ENCODE data around the gene MAL.
A peak's percentile ranks its signal among the peaks of the same experiment; 100 is the strongest.

MAL gene

GRCh38 chr2:95032868-95033603 lies 7.5 kb downstream of the MAL start:
- no peak overlapping the region for H3K27ac ChIP-seq (replicated peaks; ENCODE audit: low read length)
- WGBS, 2 donors (ENCODE audit: extremely low coverage in 2 of 2, insufficient read length in 2 of 2, insufficient replicate concordance in 1 of 2) = no CpG with 5 or more reads among the region's 16 CpGs

GRCh38 chr2:95034221-95034620 lies 8.7 kb downstream of the MAL start:
- Histone ChIP-seq H2AK5ac (ENCODE audit: low read depth, low read length) (peak overlapping the region; percentile 73), H3K18ac (ENCODE audit: low read length) (peak overlapping the region; percentile 34), H3K79me1 (ENCODE audit: low read depth, low read length) (no peaks in the 10 kb centered on the region), H3K4me3 (ENCODE audit: low read length in 2 of 2) (no peak overlapping the region), H2AFZ (ENCODE audit: low read length) (no peak overlapping the region), H2BK12ac (ENCODE audit: low read length) (no peak overlapping the region), H3K4ac (ENCODE audit: low read length) (peak overlapping the region; percentile 26), H3K9me3 (replicated peaks in 1 of 2; ENCODE audit: control insufficient read depth in 2 of 2, insufficient read depth in 1 of 2, low read depth in 1 of 2, low read length in 2 of 2) (no peaks in the 10 kb centered on the region), H4K8ac (ENCODE audit: low read depth, low read length) (no peak overlapping the region), H3K4me2 (ENCODE audit: insufficient read depth, low read length, poor library complexity, severe bottlenecking) (no peak overlapping the region), H3K27ac (replicated peaks; ENCODE audit: low read length) (no peak overlapping the region), H3K4me1 (ENCODE audit: control insufficient read depth in 2 of 2, insufficient read depth in 1 of 2, low read depth in 1 of 2, low read length in 2 of 2) (peaks cover 5 to 7% of the 10 kb centered on the region in 2 donors), H3K9ac (ENCODE audit: low read depth, low read length, poor library complexity) (no peak overlapping the region), H4K91ac (ENCODE audit: low read depth, low read length, poor library complexity) (peak overlapping the region; percentile 5), H3K36me3 (replicated peaks in 1 of 2; ENCODE audit: control insufficient read depth in 2 of 2, insufficient read depth in 2 of 2, low read length in 2 of 2) (no peaks in the 10 kb centered on the region), H2BK5ac (ENCODE audit: low read length) (no peak overlapping the region), H3K27me3 (ENCODE audit: control insufficient read depth in 3 of 3, insufficient read depth in 3 of 3, low read depth in 1 of 3, low read length in 3 of 3) (peaks cover 0 to 37% (median 0%) of the 10 kb centered on the region in 3 experiments), H3K23ac (ENCODE audit: low read depth, low read length, poor library complexity) (no peak overlapping the region), H3K14ac (ENCODE audit: low read length) (no peak overlapping the region), H2BK15ac (ENCODE audit: low read length) (no peak overlapping the region), H2BK120ac (ENCODE audit: low read depth, low read length) (no peak overlapping the region)
- no CpG with 5 or more reads among the region's 4 CpGs for WGBS, 2 donors (ENCODE audit: extremely low coverage in 2 of 2, insufficient read length in 2 of 2, insufficient replicate concordance in 1 of 2)
- DNase-seq (ENCODE audit: low spot score) = no peak

More at GRCh38 chr2:95032868-95033603, 7.5 kb downstream of the MAL start:
- Histone ChIP-seq H3K79me1 (ENCODE audit: low read depth, low read length) (no peaks in the 10 kb centered on the region), H2BK12ac (ENCODE audit: low read length) (no peak overlapping the region), H3K4me1 (ENCODE audit: control insufficient read depth in 2 of 2, insufficient read depth in 1 of 2, low read depth in 1 of 2, low read length in 2 of 2) (peaks cover 5 to 7% of the 10 kb centered on the region in 2 donors), H3K4ac (ENCODE audit: low read length) (no peak overlapping the region), H3K14ac (ENCODE audit: low read length) (no peak overlapping the region), H3K23ac (ENCODE audit: low read depth, low read length, poor library complexity) (peak overlapping the region; percentile 14), H2BK120ac (ENCODE audit: low read depth, low read length) (no peak overlapping the region), H4K8ac (ENCODE audit: low read depth, low read length) (no peak overlapping the region), H4K91ac (ENCODE audit: low read depth, low read length, poor library complexity) (no peak overlapping the region), H3K4me2 (ENCODE audit: insufficient read depth, low read length, poor library complexity, severe bottlenecking) (no peak overlapping the region), H3K9me3 (replicated peaks in 1 of 2; ENCODE audit: control insufficient read depth in 2 of 2, insufficient read depth in 1 of 2, low read depth in 1 of 2, low read length in 2 of 2) (no peaks in the 10 kb centered on the region), H2BK5ac (ENCODE audit: low read length) (no peak overlapping the region), H3K4me3 (ENCODE audit: low read length in 2 of 2) (no peak overlapping the region), H2AFZ (ENCODE audit: low read length) (peak overlapping the region; percentile 21), H3K36me3 (replicated peaks in 1 of 2; ENCODE audit: control insufficient read depth in 2 of 2, insufficient read depth in 2 of 2, low read length in 2 of 2) (no peaks in the 10 kb centered on the region), H3K9ac (ENCODE audit: low read depth, low read length, poor library complexity) (no peak overlapping the region), H2AK5ac (ENCODE audit: low read depth, low read length) (peak overlapping the region; percentile 27), H3K27me3 (ENCODE audit: control insufficient read depth in 3 of 3, insufficient read depth in 3 of 3, low read depth in 1 of 3, low read length in 3 of 3) (peaks cover 0 to 48% (median 3%) of the 10 kb centered on the region in 3 experiments), H3K18ac (ENCODE audit: low read length) (no peak overlapping the region), H2BK15ac (ENCODE audit: low read length) (no peak overlapping the region)
- DNase-seq (ENCODE audit: low spot score) = no peak

- no CpG with 5 or more reads among the region's 7 CpGs for WGBS, 2 donors (ENCODE audit: extremely low coverage in 2 of 2, insufficient read length in 2 of 2, insufficient replicate concordance in 1 of 2)
These were observed 9.3 kb downstream of the MAL start for GRCh38 chr2:95034818-95035217.

GRCh38 chr2:95036596-95037383 lies 11.3 kb downstream of the MAL start:
- Histone ChIP-seq H2BK15ac (ENCODE audit: low read length) (no peak overlapping the region), H3K18ac (ENCODE audit: low read length) (no peak overlapping the region)

More at GRCh38 chr2:95034818-95035217, 9.3 kb downstream of the MAL start:
- no peak overlapping the region for H3K4me2 ChIP-seq (ENCODE audit: insufficient read depth, low read length, poor library complexity, severe bottlenecking)
- H3K4me3 ChIP-seq (ENCODE audit: low read length in 2 of 2) = no peak overlapping the region
- H3K9me3 ChIP-seq (replicated peaks in 1 of 2; ENCODE audit: control insufficient read depth in 2 of 2, insufficient read depth in 1 of 2, low read depth in 1 of 2, low read length in 2 of 2) = no peaks in the 10 kb centered on the region
- no peak overlapping the region for H3K9ac ChIP-seq (ENCODE audit: low read depth, low read length, poor library complexity)
- H2BK120ac ChIP-seq (ENCODE audit: low read depth, low read length) = no peak overlapping the region
- H3K14ac ChIP-seq (ENCODE audit: low read length) = no peak overlapping the region
- peaks cover 5 to 7% of the 10 kb centered on the region in 2 donors for H3K4me1 ChIP-seq (ENCODE audit: control insufficient read depth in 2 of 2, insufficient read depth in 1 of 2, low read depth in 1 of 2, low read length in 2 of 2)
- no peak overlapping the region for H3K4ac ChIP-seq (ENCODE audit: low read length)
- H2BK15ac ChIP-seq (ENCODE audit: low read length) = no peak overlapping the region
- H4K8ac ChIP-seq (ENCODE audit: low read depth, low read length) = no peak overlapping the region
- H2AK5ac ChIP-seq (ENCODE audit: low read depth, low read length) = no peak overlapping the region
- H2BK12ac ChIP-seq (ENCODE audit: low read length) = no peak overlapping the region
- H4K91ac ChIP-seq (ENCODE audit: low read depth, low read length, poor library complexity) = no peak overlapping the region
- no peak overlapping the region for H3K18ac ChIP-seq (ENCODE audit: low read length)
- no peak overlapping the region for H3K27ac ChIP-seq (replicated peaks; ENCODE audit: low read length)
- DNase-seq (ENCODE audit: low spot score) = no peak
- H2BK5ac ChIP-seq (ENCODE audit: low read length) = no peak overlapping the region
- H3K23ac ChIP-seq (ENCODE audit: low read depth, low read length, poor library complexity) = no peak overlapping the region
- no peaks in the 10 kb centered on the region for H3K79me1 ChIP-seq (ENCODE audit: low read depth, low read length)
- H3K36me3 ChIP-seq (replicated peaks in 1 of 2; ENCODE audit: control insufficient read depth in 2 of 2, insufficient read depth in 2 of 2, low read length in 2 of 2) = no peaks in the 10 kb centered on the region
- H2AFZ ChIP-seq (ENCODE audit: low read length) = no peak overlapping the region
- H3K27me3 ChIP-seq (ENCODE audit: control insufficient read depth in 3 of 3, insufficient read depth in 3 of 3, low read depth in 1 of 3, low read length in 3 of 3) = peaks cover 0 to 31% (median 0%) of the 10 kb centered on the region in 3 experiments

More at GRCh38 chr2:95036596-95037383, 11.3 kb downstream of the MAL start:
- Histone ChIP-seq H3K79me1 (ENCODE audit: low read depth, low read length) (no peaks in the 10 kb centered on the region), H3K9ac (ENCODE audit: low read depth, low read length, poor library complexity) (no peak overlapping the region), H3K23ac (ENCODE audit: low read depth, low read length, poor library complexity) (no peak overlapping the region), H2BK5ac (ENCODE audit: low read length) (no peak overlapping the region), H3K14ac (ENCODE audit: low read length) (no peak overlapping the region), H3K9me3 (replicated peaks in 1 of 2; ENCODE audit: control insufficient read depth in 2 of 2, insufficient read depth in 1 of 2, low read depth in 1 of 2, low read length in 2 of 2) (no peaks in the 10 kb centered on the region), H3K4me1 (ENCODE audit: control insufficient read depth in 2 of 2, insufficient read depth in 1 of 2, low read depth in 1 of 2, low read length in 2 of 2) (peaks cover 0 to 2% of the 10 kb centered on the region in 2 donors), H2BK120ac (ENCODE audit: low read depth, low read length) (no peak overlapping the region), H4K8ac (ENCODE audit: low read depth, low read length) (no peak overlapping the region), H2AFZ (ENCODE audit: low read length) (no peak overlapping the region), H3K27me3 (ENCODE audit: control insufficient read depth in 3 of 3, insufficient read depth in 3 of 3, low read depth in 1 of 3, low read length in 3 of 3) (peaks cover 0 to 13% (median 0%) of the 10 kb centered on the region in 3 experiments), H2AK5ac (ENCODE audit: low read depth, low read length) (no peak overlapping the region), H2BK12ac (ENCODE audit: low read length) (no peak overlapping the region), H3K4ac (ENCODE audit: low read length) (no peak overlapping the region), H3K27ac (replicated peaks; ENCODE audit: low read length) (no peak overlapping the region), H3K4me2 (ENCODE audit: insufficient read depth, low read length, poor library complexity, severe bottlenecking) (no peak overlapping the region), H4K91ac (ENCODE audit: low read depth, low read length, poor library complexity) (no peak overlapping the region), H3K36me3 (replicated peaks in 1 of 2; ENCODE audit: control insufficient read depth in 2 of 2, insufficient read depth in 2 of 2, low read length in 2 of 2) (no peaks in the 10 kb centered on the region), H3K4me3 (ENCODE audit: low read length in 2 of 2) (peak overlapping the region in 1 of 2 donors; percentile 16)
- no peak for DNase-seq (ENCODE audit: low spot score)
- no CpG with 5 or more reads among the region's 3 CpGs for WGBS, 2 donors (ENCODE audit: extremely low coverage in 2 of 2, insufficient read length in 2 of 2, insufficient replicate concordance in 1 of 2)
